Ascending aorta (tissue), 2 donors: ENCODE results near the gene ZBTB8A. TPM values are rescaled to one million over a fixed set of nuclear protein-coding genes. Genes with fewer than 3 reads are reported as not detected.

ENCODE experiments used
- DNase-seq, 2 donors: peaks; one replicate each; pipeline ENCODE4 v3.0.0-alpha.2; 2019; ENCODE audit warnings: low spot score in 2 of 2
- H3K27ac ChIP-seq, 2 donors: fragments of 200-600 bp; sonication (generic); one replicate each; pipeline ENCODE4 v1.5.1; 2016 to 2017; ENCODE audit warnings: mild to moderate bottlenecking in 1 of 2
- H3K27me3 ChIP-seq: fragments of 200-600 bp; sonication (generic); one replicate; pipeline ENCODE4 v1.5.1; 2017
- H3K36me3 ChIP-seq, 2 donors: fragments of 200-600 bp; sonication (generic); one replicate each; pipeline ENCODE4 v1.5.1; 2016
- H3K4me1 ChIP-seq, 2 donors: fragments of 200-600 bp; sonication (generic); one replicate each; pipeline ENCODE4 v1.5.1; 2016 to 2017; ENCODE audit warnings: mild to moderate bottlenecking in 1 of 2
- H3K4me3 ChIP-seq, 2 donors: fragments of 200-600 bp; sonication (generic); one replicate each; pipeline ENCODE4 v1.5.1; 2016 to 2017; ENCODE audit warnings: mild to moderate bottlenecking in 1 of 2
- H3K9me3 ChIP-seq, 2 donors: fragments of 200-600 bp; sonication (generic); one replicate each; pipeline ENCODE4 v1.5.1; 2016
- intact Hi-C: fragments of 100-400 bp; cut with DNase I; formaldehyde crosslinking; loops from one replicate; pipeline ENCODE4 v1.15.1; 2023
- total RNA-seq: library from RNA; depleted of rRNA; stranded (reverse); fragments of >200 nt; gene quantifications from one replicate; pipeline ENCODE4 v1.1.0, GENCODE V29; 2016
- TF ChIP-seq, protein P1 (sequence below), 3 experiments: fragments of 200-600 bp in 2 of 3; fragments of 450-650 bp in 1 of 3; sonication (generic) in 2 of 3; IDR thresholded peaks; one replicate each; pipeline ENCODE4 v1.5.1; 2016 to 2019; ENCODE audit warnings: antibody characterized with exemption in 3 of 3, mild to moderate bottlenecking in 1 of 3, moderate library complexity in 1 of 3

Gene ZBTB8A
- total RNA-seq, 1 donor from 2014 or later = 2.2 TPM

DNA sequence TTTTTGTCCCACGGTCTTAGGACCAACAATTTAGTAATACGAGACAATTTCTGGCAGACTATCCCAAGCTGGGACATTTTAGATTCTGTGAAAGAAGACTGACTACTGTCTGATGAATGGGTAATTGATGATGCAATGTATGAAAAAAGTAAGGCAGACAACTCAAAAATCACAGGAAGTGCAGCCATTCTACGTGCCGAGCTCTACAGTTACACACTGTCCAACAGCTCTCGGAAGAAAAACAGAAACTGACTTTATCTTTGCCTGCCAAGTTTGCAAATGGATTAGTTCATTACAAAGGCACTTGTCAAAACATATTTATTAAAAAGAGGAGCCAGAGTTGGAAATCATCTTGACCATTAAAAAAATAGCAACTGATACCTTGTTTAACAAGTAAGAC, 43.1 kb upstream of the ZBTB8A start:
- no peaks in the 10 kb centered on the region for H3K9me3 ChIP-seq
- no peaks in the 10 kb centered on the region for H3K27me3 ChIP-seq
- peak overlapping the region; percentile 14 to 19 for H3K4me3 ChIP-seq
- no peaks in the 10 kb centered on the region for H3K36me3 ChIP-seq
- peak overlapping the region in 1 of 2 donors; percentile 36 for H3K27ac ChIP-seq
- intact Hi-C loops = no loop called here
- no peak for DNase-seq
- H3K4me1 ChIP-seq = peaks cover 0 to 7% of the 10 kb centered on the region in 2 donors
- TF ChIP-seq, protein P1, sequence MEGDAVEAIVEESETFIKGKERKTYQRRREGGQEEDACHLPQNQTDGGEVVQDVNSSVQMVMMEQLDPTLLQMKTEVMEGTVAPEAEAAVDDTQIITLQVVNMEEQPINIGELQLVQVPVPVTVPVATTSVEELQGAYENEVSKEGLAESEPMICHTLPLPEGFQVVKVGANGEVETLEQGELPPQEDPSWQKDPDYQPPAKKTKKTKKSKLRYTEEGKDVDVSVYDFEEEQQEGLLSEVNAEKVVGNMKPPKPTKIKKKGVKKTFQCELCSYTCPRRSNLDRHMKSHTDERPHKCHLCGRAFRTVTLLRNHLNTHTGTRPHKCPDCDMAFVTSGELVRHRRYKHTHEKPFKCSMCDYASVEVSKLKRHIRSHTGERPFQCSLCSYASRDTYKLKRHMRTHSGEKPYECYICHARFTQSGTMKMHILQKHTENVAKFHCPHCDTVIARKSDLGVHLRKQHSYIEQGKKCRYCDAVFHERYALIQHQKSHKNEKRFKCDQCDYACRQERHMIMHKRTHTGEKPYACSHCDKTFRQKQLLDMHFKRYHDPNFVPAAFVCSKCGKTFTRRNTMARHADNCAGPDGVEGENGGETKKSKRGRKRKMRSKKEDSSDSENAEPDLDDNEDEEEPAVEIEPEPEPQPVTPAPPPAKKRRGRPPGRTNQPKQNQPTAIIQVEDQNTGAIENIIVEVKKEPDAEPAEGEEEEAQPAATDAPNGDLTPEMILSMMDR (IDR thresholded peaks at IDR 0.05) = no peak

- intact Hi-C loops = no loop called here
- TF ChIP-seq, protein P1 (IDR thresholded peaks at IDR 0.05) = no peak
- Histone ChIP-seq H3K36me3 (no peaks in the 10 kb centered on the region), H3K27me3 (no peaks in the 10 kb centered on the region), H3K9me3 (no peaks in the 10 kb centered on the region), H3K4me1 (peaks cover 0 to 7% of the 10 kb centered on the region in 2 donors), H3K27ac (no peak overlapping the region), H3K4me3 (no peak overlapping the region)
- DNase-seq = no peak
These were observed 40.5 kb upstream of the ZBTB8A start for GRCh38 chr1:32498751-32499150.

DNA sequence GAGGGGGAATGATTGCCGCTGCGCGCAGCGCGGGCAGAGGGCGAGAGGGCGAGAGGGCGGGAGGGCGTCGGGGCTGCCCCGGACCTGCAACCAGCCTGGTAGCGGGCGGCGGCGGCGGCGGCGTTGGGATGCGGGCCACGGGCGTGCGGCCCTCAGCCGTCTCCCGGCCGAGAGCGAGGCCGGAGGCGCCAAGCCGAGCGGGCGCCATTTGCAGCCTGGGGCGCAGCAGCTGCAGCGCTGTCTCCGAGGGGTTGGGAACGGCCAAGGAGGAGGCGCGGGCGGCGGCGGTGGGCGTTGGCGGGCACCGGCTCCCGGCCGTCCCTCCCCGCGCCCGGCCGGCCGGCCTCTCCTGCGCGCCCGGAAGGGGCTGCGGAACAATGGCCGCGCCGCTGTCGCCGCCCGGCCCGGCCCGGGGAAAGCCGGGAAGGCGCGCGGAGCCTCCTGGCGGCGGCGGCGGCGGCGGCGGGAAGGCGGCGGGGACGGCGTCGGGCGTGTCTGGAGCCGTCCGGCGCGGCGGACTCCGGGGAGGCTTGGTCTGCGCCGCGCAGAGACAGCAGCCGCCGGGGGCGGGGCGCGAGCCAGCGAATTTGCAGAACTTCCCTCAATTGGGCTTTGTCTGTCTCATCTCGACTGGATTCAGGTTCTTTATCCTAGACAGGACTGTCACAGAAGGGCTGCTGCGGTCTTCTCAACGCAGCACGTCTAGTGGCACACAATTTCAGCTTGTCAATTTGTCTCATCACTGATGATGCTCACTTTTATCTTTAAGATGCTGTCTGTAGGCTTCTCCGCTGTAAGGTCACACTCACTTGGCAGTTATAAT, 38.6 kb upstream of the ZBTB8A start:
- peak overlapping the region; percentile 70 to 94 for H3K4me3 ChIP-seq
- DNase-seq = peak in 1 of 2 donors; percentile 79
- TF ChIP-seq, protein P1 (IDR thresholded peaks at IDR 0.05) = peak in 1 of 3 experiments; percentile 59
- no peaks in the 10 kb centered on the region for H3K36me3 ChIP-seq
- no peaks in the 10 kb centered on the region for H3K27me3 ChIP-seq
- intact Hi-C loops = loop anchor here (2.0 to 5.0 kb wide), 2 partner anchors 38 to 53 kb away; partner anchors contain the start of gene ZBTB8A
- H3K9me3 ChIP-seq = no peaks in the 10 kb centered on the region
- peaks cover 0 to 7% of the 10 kb centered on the region in 2 donors for H3K4me1 ChIP-seq
- peak overlapping the region; percentile 90 to 93 for H3K27ac ChIP-seq

DNA sequence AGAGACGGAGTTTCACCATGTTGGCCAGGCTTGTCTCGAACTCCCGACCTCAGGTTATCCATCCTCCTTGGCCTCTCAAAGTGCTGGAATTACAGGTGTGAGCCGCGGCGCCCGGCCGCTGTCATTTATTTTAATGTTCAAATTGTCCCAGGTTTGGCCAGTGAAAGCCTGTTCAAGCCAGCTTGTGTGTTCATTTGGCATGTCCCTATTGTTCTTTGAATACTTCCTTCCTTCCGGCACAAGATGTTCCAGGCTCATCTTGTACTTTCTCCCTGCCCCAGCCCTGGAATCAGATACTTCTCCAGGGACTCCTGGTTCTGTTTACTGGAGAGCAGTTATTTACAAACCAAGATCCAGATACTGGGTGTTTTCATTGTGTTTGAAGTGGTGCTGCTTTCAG, 37.4 kb upstream of the ZBTB8A start:
- peak overlapping the region; percentile 90 to 93 for H3K27ac ChIP-seq
- no peaks in the 10 kb centered on the region for H3K36me3 ChIP-seq
- H3K27me3 ChIP-seq = no peaks in the 10 kb centered on the region
- TF ChIP-seq, protein P1 (IDR thresholded peaks at IDR 0.05) = no peak
- DNase-seq = no peak
- H3K4me1 ChIP-seq = no peaks in the 10 kb centered on the region
- intact Hi-C loops = loop anchor here (2.0 to 5.0 kb wide), 2 partner anchors 37 to 55 kb away; partner anchors contain the start of gene ZBTB8A
- H3K9me3 ChIP-seq = no peaks in the 10 kb centered on the region
- H3K4me3 ChIP-seq = no peak overlapping the region

GRCh38 chr1:32503153-32503552, 36.1 kb upstream of the ZBTB8A start:
- DNase-seq = no peak
- H3K4me1 ChIP-seq = no peaks in the 10 kb centered on the region
- H3K4me3 ChIP-seq = no peak overlapping the region
- H3K9me3 ChIP-seq = no peaks in the 10 kb centered on the region
- TF ChIP-seq, protein P1 (IDR thresholded peaks at IDR 0.05) = no peak
- intact Hi-C loops = loop anchor here (5.0 kb wide), 1 partner anchor 56 kb away; no protein-coding TSS in a partner anchor
- H3K27ac ChIP-seq = no peak overlapping the region
- H3K27me3 ChIP-seq = no peaks in the 10 kb centered on the region
- H3K36me3 ChIP-seq = no peaks in the 10 kb centered on the region
